ENCODE measurements around the gene RHO.

Gene RHO

DNA sequence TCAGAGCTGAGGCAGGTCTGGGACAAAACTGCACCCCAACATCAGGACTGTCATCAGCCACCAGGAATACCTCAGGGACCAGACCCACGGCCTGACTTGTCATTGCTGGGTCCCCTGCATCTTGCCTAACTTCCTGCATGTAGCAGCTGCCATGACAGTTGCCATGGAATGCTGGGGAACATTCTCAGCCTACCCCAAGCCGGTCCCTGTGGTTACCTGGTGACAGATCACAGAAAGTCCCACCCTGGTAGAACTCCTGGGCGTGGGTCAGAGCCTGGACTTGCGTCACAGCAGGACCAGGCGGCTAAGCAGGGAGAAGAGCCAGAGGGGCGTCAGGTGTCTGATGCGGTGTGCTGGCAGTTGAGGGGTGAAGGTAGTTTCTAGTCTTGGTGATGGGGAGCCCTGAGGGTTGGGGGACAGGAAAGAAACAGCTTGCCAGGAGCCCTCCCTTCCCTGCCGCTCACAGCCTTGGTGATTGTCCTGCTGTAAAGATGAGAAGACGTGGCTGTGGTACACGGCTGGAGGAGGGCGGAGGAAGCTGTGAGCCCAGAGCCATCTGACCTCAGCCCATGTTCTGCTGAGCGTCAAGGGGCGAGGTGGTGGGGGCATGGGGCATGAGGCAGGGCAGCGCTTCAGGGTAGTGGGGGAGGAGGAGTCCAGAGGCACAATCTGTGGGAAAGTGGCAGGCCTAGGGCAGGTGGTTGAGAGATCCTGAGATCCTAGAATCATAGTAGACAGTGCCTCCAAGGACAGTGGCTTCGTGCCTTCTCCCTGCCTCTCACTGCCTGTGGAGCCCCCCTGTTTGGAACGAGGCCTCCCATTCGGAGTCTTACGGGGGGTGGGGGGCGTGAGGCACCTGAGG, 19.9 kb downstream of the RHO start:
- ATAC-seq: no peak

- ATAC-seq: no peak
Observed at GRCh38 chr3:129549006-129549800, 20.8 kb downstream of the RHO start.

GRCh38 chr3:129549805-129550204, 21.4 kb downstream of the RHO start:
- ATAC-seq: no peak

- no peak for ATAC-seq
Observed at GRCh38 chr3:129552287-129553050, 24.0 kb downstream of the RHO start.

- ATAC-seq: no peak
Observed at GRCh38 chr3:129553171-129553570, 24.7 kb downstream of the RHO start.

DNA sequence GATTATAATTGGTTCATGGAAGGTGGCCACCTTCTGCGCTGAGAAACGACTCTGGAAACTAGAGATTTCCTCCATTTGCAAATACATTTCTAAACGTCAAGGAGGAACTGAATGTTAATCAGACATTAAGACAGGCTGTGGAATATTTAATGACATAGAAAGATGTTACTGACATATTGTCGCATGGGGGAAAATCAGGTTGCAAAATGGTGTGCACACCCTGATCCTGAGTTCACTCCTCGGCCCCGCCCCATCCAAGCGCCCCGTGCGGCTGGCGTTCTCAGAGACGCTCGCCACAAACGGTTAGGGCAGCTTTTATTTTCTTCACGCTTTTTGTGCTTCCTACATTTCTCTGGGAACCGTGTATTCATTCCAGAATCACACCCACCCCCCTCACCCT, 25.3 kb downstream of the RHO start:
- ATAC-seq: no peak

- ATAC-seq: no peak
Observed at GRCh38 chr3:129554356-129555152, 26.1 kb downstream of the RHO start.

DNA sequence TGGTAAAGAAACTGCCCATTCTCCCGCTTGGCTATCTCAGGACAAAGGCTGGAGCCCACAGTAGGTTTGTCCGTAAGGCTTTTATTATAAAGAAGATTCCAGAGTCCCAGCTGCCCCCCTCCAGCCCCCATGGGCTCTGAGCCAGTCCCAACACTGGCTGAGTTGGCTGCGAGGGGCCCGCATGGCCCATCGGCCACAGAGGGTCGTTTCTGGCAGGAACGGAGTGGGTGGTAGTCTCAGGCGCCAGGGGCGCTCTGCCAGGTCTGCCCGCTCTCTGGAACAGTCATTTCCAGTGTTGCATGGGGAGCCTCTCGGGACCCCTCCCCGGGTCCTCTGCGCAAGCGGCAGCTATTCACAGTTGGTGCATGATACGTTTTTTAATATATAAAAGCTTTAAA, 26.7 kb downstream of the RHO start:
- no peak for ATAC-seq

GRCh38 chr3:129555616-129556357, 27.3 kb downstream of the RHO start:
- ATAC-seq: no peak

GRCh38 chr3:129556358-129556695, 27.9 kb downstream of the RHO start:
- no peak for ATAC-seq

GRCh38 chr3:129556890-129557547, 28.6 kb downstream of the RHO start:
- ATAC-seq: no peak

GRCh38 chr3:129557548-129557894, 29.1 kb downstream of the RHO start:
- ATAC-seq: no peak

DNA sequence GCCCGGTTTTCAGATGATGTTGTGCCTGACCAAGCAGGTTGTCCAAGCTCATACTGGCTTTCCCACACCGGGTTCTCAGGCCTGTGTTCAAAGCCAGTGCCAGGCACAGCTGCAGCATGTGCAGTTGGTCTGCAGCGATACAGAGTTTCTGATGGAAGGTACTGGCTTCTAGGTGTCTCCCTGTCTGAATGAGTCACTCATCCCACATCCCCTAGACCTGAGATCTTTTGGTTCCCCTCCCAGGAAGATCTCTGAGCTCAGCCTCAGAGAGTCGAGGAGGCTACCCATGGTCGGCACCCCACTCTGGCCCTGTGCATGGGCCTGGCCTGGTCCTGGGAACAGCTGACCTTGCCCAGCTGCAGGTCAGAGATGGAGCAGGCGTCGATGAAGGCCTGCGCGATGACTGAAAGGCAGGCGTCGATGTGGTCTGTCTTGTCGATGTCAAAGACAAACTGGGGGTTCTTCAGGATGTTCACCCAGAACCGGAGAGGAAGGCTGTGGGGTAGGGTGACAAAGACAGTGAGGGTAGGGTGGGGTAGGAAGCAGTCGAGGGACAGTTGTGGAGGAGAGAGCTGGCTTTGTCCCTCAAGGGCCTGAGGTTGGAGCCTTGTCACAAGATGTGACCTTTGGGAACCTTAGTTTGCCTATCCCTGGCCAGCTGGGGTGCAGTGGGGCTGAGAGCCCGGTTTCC, 29.8 kb downstream of the RHO start:
- ATAC-seq: no peak

- no peak for ATAC-seq
Observed at GRCh38 chr3:129558772-129559564, 30.5 kb downstream of the RHO start.

GRCh38 chr3:129559565-129560079, 31.2 kb downstream of the RHO start:
- ATAC-seq: no peak

DNA sequence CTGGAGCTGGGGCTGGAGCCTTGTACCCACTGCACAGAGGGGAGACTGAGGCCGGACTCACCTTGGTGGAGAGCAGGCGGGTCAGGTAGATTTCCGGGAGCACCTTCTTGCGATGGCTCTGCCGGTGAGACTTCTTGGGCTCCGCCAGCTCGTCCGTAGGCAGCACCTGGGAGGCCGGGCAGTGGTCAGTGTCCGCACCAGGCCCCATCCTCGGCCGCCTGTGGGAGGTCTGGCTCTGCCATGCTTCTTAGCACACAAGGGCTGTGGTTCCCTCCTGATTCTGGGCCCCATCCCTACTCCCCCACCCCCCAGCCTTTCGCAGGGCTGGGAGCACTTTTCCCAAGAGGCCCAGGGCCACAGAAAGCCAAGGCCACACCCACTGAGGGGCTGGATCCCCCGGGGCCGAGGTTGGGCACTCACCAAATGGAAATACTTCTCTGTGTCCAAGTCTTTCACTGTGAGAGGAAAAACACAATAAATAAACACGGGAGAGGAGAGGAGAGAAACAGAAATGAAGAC, 31.9 kb downstream of the RHO start:
- no peak for ATAC-seq

DNA sequence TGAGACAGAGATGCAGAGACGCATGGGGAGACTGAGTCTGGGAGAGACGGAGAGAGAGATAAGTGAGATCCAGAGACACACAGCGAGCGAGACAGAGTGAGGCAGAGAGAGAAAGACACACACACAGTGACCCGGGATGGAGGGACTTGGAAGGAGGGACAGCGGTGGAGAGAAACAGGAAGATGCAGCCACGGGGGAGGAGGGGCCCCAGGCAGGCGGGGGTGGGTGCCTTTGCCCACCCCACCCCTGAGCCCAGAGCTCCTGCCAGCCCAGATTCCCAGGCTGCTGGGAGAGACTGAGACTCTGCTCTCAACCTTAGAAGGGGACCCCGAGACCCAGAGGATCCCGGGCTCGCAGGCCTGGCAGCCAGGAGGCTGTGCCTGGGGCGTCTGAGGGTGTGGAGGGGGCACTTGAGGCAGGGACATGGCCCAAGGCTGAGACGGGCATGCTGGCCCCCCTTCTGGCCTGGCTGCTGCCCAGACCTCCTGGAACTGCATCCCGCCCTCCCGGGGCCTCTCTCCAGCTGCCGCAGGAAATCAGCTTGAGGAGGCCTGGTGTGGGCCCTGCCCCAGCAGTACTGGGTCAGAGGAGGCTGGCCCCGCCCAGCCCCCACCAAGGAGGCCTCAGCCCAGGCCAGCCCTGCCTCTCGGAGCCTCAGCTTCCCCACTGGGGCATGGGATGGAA, 32.6 kb downstream of the RHO start:
- ATAC-seq: no peak

DNA sequence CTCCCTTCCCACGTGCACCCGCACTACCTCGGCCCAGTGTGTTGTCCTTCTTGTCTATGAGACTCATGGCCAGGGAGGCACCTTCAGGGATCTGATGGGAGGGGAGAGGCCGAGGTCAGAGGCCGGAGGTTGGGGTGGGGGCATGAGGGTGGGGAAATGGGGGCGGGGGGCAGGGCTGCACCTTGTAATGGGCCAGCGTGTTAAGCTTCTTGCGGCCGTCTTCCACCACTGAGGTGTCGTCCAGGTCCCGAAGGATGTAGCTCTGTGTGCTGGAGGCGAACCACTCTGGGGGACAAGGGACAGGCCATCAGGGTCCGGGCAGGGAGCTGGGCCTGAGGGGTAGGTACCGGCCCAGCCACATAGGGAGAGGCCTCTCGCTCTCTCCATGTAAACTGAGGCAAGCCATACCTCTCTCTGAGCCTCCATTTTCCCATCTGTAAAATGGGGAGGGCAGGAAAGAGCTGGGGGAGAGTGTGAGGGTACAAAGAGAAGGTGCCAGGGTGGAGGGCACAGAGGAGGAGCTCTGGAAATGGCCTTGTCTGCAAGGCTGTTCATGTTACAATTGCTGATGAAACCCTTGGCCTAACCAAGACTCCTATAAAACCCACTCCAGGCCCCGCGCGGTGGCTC, 33.3 kb downstream of the RHO start:
- no peak for ATAC-seq
